Ovary (tissue), 3 donors: ENCODE measurements around the gene RECK.

Experiments
- CTCF ChIP-seq, 3 donors: fragments of 450-650 bp in 2 of 3; fragments of 200-600 bp in 1 of 3; IDR thresholded peaks; one replicate each; pipeline versions ENCODE4 v1.5.1 to v1.8.0; 2016 to 2022; ENCODE audit warnings: antibody characterized with exemption in 3 of 3, mild to moderate bottlenecking in 1 of 3
- EP300 ChIP-seq: sonication (generic); formaldehyde crosslinking; IDR thresholded peaks from one replicate; pipeline ENCODE4 v1.6.1; 2017; ENCODE audit warnings: antibody characterized with exemption
- POLR2A ChIP-seq: fragments of 450-650 bp; IDR thresholded peaks from one replicate; pipeline ENCODE4 v1.6.1; 2017; ENCODE audit warnings: antibody characterized with exemption, mild to moderate bottlenecking, moderate library complexity
- donor health status: DM: no; HTN: no; CAD: no.

- TF ChIP-seq CTCF (IDR thresholded peaks at IDR 0.05) (no peak), EP300 (no peak), POLR2A (no peak)
Observed at GRCh38 chr9:36080519-36080918, 43.8 kb downstream of the RECK start.
